Heart left ventricle (tissue), 13 donors: ENCODE data around the gene RPRD1B.

Experiments
- POLR2A ChIP-seq, 2 donors: fragments of 450-650 bp; IDR thresholded peaks; one replicate each; pipeline ENCODE4 v1.6.1; 2017; ENCODE audit warnings: antibody characterized with exemption in 2 of 2, mild to moderate bottlenecking in 2 of 2, moderate library complexity in 2 of 2
- TF ChIP-seq, protein P1 (sequence below), 12 donors: fragments of 200-600 bp; sonication (generic) in 4 of 12; IDR thresholded peaks; one replicate each; pipeline versions ENCODE4 v1.5.0 to v1.8.0; 2018 to 2022; ENCODE audit warnings: antibody characterized with exemption in 12 of 12, mild to moderate bottlenecking in 5 of 12
- donor health status: ischemic (EF 13 %, LVEDD 7.1; RV severe dilation, severe dysfunction).
- donor health status: DM: no; HTN: yes; CAD: no.
- donor health status: DM: no; HTN: no; CAD: no.
- donor health status: ischemic (EF 25% LVEDD 6.9; RV normal size, moderate dysfunction).
- donor health status: ischemic (EF 25% LVEDD 5.7; RV mildly dilated, moderate dysfunction).
- donor health status: ischemic (EF 35%, LVEDD 5.7; RV mildly dilated, moderate dysfunction).
- donor health status: nonischemic (EF 11% LVEDD 7.7; RV severe dilation, severe dysfunction).
- donor health status: DM: yes; HTN: yes; CAD: no.
- donor health status: PGD.
- donor health status: ischemic (EF 29% LVEDD 5.4; RV normal size, mild dysfunction).
- donor health status: nonischemic (EF 23%, LVEDD 6.1; RV moderate dilation, normal function).

DNA sequence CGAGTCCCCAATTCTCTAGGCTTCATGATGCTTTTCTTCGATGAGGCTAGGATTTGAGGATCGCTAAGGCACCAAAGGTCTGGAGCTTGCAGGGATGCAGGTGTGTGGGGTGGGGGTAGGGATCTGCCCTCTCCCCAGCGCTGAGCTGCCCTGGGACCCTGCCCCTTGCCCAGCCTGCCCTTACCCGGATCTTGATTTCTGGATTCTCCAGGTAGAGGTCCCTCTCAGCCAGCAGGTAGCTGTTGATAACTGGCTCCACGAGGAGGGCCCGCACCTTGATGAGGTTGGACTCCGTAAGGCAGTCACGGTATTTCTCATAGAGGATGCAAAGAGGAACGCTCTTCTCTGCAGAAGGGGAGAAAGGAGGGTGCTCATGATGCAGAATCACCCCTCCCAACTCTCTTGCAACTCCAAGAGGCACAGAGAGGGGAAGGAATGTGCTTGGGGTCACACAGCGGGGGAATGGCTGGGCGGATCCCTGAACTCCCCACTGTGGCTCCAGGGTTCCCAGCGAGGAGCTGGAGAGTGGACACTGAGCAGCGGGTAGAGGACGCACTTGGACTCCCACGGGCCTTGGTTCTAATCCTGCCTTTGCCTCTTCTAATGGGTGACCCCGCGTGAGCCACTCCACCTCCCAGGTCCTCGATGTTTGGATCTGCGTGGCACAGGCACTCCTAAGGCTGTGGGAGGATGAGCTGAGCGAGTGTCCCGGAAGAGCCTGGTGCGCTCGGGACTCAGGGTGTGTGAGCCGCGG lies 98.8 kb downstream of the RPRD1B start:
- TF ChIP-seq, protein P1, sequence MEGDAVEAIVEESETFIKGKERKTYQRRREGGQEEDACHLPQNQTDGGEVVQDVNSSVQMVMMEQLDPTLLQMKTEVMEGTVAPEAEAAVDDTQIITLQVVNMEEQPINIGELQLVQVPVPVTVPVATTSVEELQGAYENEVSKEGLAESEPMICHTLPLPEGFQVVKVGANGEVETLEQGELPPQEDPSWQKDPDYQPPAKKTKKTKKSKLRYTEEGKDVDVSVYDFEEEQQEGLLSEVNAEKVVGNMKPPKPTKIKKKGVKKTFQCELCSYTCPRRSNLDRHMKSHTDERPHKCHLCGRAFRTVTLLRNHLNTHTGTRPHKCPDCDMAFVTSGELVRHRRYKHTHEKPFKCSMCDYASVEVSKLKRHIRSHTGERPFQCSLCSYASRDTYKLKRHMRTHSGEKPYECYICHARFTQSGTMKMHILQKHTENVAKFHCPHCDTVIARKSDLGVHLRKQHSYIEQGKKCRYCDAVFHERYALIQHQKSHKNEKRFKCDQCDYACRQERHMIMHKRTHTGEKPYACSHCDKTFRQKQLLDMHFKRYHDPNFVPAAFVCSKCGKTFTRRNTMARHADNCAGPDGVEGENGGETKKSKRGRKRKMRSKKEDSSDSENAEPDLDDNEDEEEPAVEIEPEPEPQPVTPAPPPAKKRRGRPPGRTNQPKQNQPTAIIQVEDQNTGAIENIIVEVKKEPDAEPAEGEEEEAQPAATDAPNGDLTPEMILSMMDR (IDR thresholded peaks at IDR 0.05) = no peak
- no peak for TF ChIP-seq POLR2A (IDR thresholded peaks at IDR 0.05)
